H1 (cell line): ENCODE measurements around the gene RIT2. TPM values are rescaled to one million over a fixed set of nuclear protein-coding genes. Genes with fewer than 3 reads are reported as not detected.

Experiments used
- CTCF ChIA-PET: fragments of 300-600 bp; sonication (Branson Sonifier 250); formaldehyde crosslinking; loops from one replicate; lab custom pipeline; 2021; ENCODE audit not compliant: partially characterized antibody; lab: Charles Lee
- POLR2A ChIA-PET: fragments of 300-600 bp; sonication (Branson Sonifier 250); formaldehyde crosslinking; loops from one replicate; lab custom pipeline; 2021; ENCODE audit warnings: inconsistent platforms; ENCODE audit not compliant: partially characterized antibody; lab: Charles Lee
- DNase-seq, 2 experiments: peaks; one replicate each; pipeline versions ENCODE4 v3.0.0 to v3.0.0-alpha.2; 2010 to 2022; ENCODE audit warnings: low spot score in 2 of 2, low read depth in 1 of 2, mixed read lengths in 1 of 2
- FAIRE-seq: peaks from 2 replicates; lab custom pipeline; 2011; peaks lifted over from hg19 to GRCh38; lab: Jason Lieb, UNC
- H2AFZ ChIP-seq: 2 replicates; pipeline ENCODE4 v1.8.1; 2012; ENCODE audit warnings: low read length, inconsistent platforms
- H2AK5ac ChIP-seq: 2 replicates; pipeline ENCODE4 v1.6.1; 2013; ENCODE audit warnings: low read depth, low read length
- H2BK120ac ChIP-seq: replicated peaks from 2 replicates; pipeline ENCODE3; 2013; ENCODE audit warnings: low read depth, low read length, inconsistent platforms
- H2BK12ac ChIP-seq: 2 replicates; pipeline ENCODE4 v1.6.1; 2013; ENCODE audit warnings: low read depth, low read length
- H2BK15ac ChIP-seq: 2 replicates; pipeline ENCODE4 v1.6.1; 2013; ENCODE audit warnings: low read length
- H2BK20ac ChIP-seq: 2 replicates; pipeline ENCODE4 v1.6.1; 2013; ENCODE audit warnings: low read length
- H2BK5ac ChIP-seq: 2 replicates; pipeline ENCODE4 v1.6.1; 2013; ENCODE audit warnings: low read depth, low read length
- H3K14ac ChIP-seq: 2 replicates; pipeline ENCODE4 v1.6.1; 2013; ENCODE audit warnings: inconsistent platforms; ENCODE audit not compliant: insufficient read length
- H3K18ac ChIP-seq: 2 replicates; pipeline ENCODE4 v1.6.1; 2013; ENCODE audit warnings: low read length; ENCODE audit errors: extremely low read depth
- H3K23ac ChIP-seq: 2 replicates; pipeline ENCODE4 v1.6.1; 2013; ENCODE audit warnings: inconsistent platforms; ENCODE audit not compliant: insufficient read length
- H3K23me2 ChIP-seq: 2 replicates; pipeline ENCODE4 v1.6.1; 2013; ENCODE audit warnings: low read depth, low read length
- H3K27ac ChIP-seq: 2 replicates; pipeline ENCODE4 v1.6.1; 2011; ENCODE audit warnings: low read depth, low read length, inconsistent platforms
- H3K27me3 ChIP-seq, 4 experiments: replicated peaks in 1 of 4; 1 replicate in 1 of 4; 2 replicates in 3 of 4; pipeline versions ENCODE4 v1.6.1 to v1.8.1; 2011 to 2013; ENCODE audit warnings: low read length in 3 of 4, mild to moderate bottlenecking in 3 of 4, inconsistent platforms in 2 of 4, mixed read lengths in 2 of 4, moderate library complexity in 1 of 4; ENCODE audit not compliant: control insufficient read depth in 3 of 4, insufficient read depth in 3 of 4; ENCODE audit errors: extremely low read depth in 1 of 4
- H3K36me3 ChIP-seq, 4 experiments: 2 replicates each; pipeline versions ENCODE4 v1.6.1 to v1.8.1; 2011 to 2013; ENCODE audit warnings: mild to moderate bottlenecking in 4 of 4, low read length in 3 of 4, moderate library complexity in 2 of 4, control low read depth in 1 of 4, inconsistent platforms in 1 of 4; ENCODE audit not compliant: insufficient read depth in 4 of 4, control insufficient read depth in 2 of 4
- H3K4ac ChIP-seq: replicated peaks from 2 replicates; pipeline ENCODE3; 2013; ENCODE audit warnings: low read length, low read depth, mixed read lengths, inconsistent platforms; ENCODE audit not compliant: insufficient read length
- H3K4me1 ChIP-seq, 4 experiments: replicated peaks in 1 of 4; 1 replicate in 1 of 4; 2 replicates in 3 of 4; pipeline versions ENCODE4 v1.6.1 to v1.8.1; 2011 to 2013; ENCODE audit warnings: low read length in 3 of 4, inconsistent platforms in 2 of 4, mixed read lengths in 1 of 4; ENCODE audit not compliant: insufficient read depth in 4 of 4, control insufficient read depth in 3 of 4
- H3K4me2 ChIP-seq, 2 experiments: 2 replicates each; pipeline versions ENCODE4 v1.6.1 to v1.8.1; 2011 to 2013; ENCODE audit warnings: low read depth in 2 of 2, low read length in 2 of 2, control low read depth in 1 of 2, inconsistent platforms in 1 of 2, mild to moderate bottlenecking in 1 of 2; ENCODE audit not compliant: insufficient read depth in 1 of 2
- H3K4me3 ChIP-seq, 4 experiments: fragments of 200-600, 300-600 bp in 1 of 4; sonication (generic), shearing (Covaris generic), sonication (Bioruptor Twin) in 1 of 4; 2 replicates each; pipeline versions ENCODE4 v1.5.1 to v1.8.1; 2011 to 2016; ENCODE audit warnings: low read length in 4 of 4, low read depth in 3 of 4, control low read depth in 2 of 4, inconsistent platforms in 2 of 4, mild to moderate bottlenecking in 2 of 4, mixed read lengths in 1 of 4, moderate library complexity in 1 of 4; ENCODE audit not compliant: insufficient read depth in 2 of 4; ENCODE audit errors: extremely low read depth in 1 of 4
- H3K56ac ChIP-seq: replicated peaks from 2 replicates; pipeline ENCODE3; 2013; ENCODE audit warnings: low read depth, mild to moderate bottlenecking, mixed read lengths, low read length, inconsistent platforms; ENCODE audit not compliant: insufficient read length
- H3K79me1 ChIP-seq: 2 replicates; pipeline ENCODE4 v1.6.1; 2013; ENCODE audit warnings: low read depth, low read length, control low read depth
- H3K79me2 ChIP-seq, 2 experiments: 2 replicates each; pipeline versions ENCODE4 v1.6.1 to v1.8.1; 2012 to 2013; ENCODE audit warnings: low read length in 2 of 2, mild to moderate bottlenecking in 2 of 2, inconsistent platforms in 1 of 2; ENCODE audit not compliant: insufficient read depth in 2 of 2, control insufficient read depth in 1 of 2
- H3K9ac ChIP-seq, 4 experiments: replicated peaks in 1 of 4; 1 replicate in 1 of 4; 2 replicates in 3 of 4; pipeline versions ENCODE4 v1.6.1 to v1.8.1; 2011 to 2013; ENCODE audit warnings: low read depth in 3 of 4, low read length in 3 of 4, control low read depth in 2 of 4, mild to moderate bottlenecking in 2 of 4, moderate library complexity in 2 of 4, inconsistent platforms in 1 of 4; ENCODE audit errors: extremely low read depth in 1 of 4
- H3K9me3 ChIP-seq, 2 experiments: 2 replicates each; pipeline versions ENCODE4 v1.6.1 to v1.8.1; 2012 to 2013; ENCODE audit warnings: mild to moderate bottlenecking in 2 of 2, moderate library complexity in 2 of 2, control low read depth in 1 of 2, inconsistent platforms in 1 of 2, low read depth in 1 of 2, low read length in 1 of 2, mixed read lengths in 1 of 2; ENCODE audit not compliant: insufficient read depth in 2 of 2
- H4K20me1 ChIP-seq, 2 experiments: replicated peaks in 1 of 2; 2 replicates each; pipeline versions ENCODE3 to v1.8.1; 2011 to 2013; ENCODE audit warnings: inconsistent platforms in 2 of 2, low read length in 2 of 2, mild to moderate bottlenecking in 1 of 2; ENCODE audit not compliant: insufficient read depth in 2 of 2, control insufficient read depth in 1 of 2
- H4K5ac ChIP-seq: 2 replicates; pipeline ENCODE4 v1.6.1; 2013; ENCODE audit warnings: low read length, low read depth, mixed read lengths, inconsistent platforms; ENCODE audit not compliant: insufficient read length
- H4K8ac ChIP-seq: 2 replicates; pipeline ENCODE4 v1.8.0; 2013; ENCODE audit warnings: mild to moderate bottlenecking, moderate library complexity, low read length, inconsistent platforms; ENCODE audit not compliant: insufficient read depth; ENCODE audit errors: extremely low read depth
- H4K91ac ChIP-seq: replicated peaks from 2 replicates; pipeline ENCODE3; 2013; ENCODE audit warnings: low read length, mixed read lengths, inconsistent platforms; ENCODE audit not compliant: insufficient read length
- EP300 ChIP-seq, 2 experiments: IDR thresholded peaks; 1 replicate in 1 of 2; 2 replicates in 1 of 2; pipeline ENCODE4 v1.6.1; 2011 to 2012; ENCODE audit warnings: low read depth in 2 of 2, low read length in 2 of 2, mild to moderate bottlenecking in 2 of 2, borderline replicate concordance in 1 of 2, inconsistent platforms in 1 of 2, moderate library complexity in 1 of 2
- MAFK ChIP-seq: IDR thresholded peaks from 2 replicates; pipeline ENCODE4 v1.6.1; 2012; ENCODE audit warnings: low read depth, mild to moderate bottlenecking, improper control_type of control experiment, low read length
- NANOG ChIP-seq: IDR thresholded peaks from 2 replicates; pipeline ENCODE4 v1.6.1; 2011; ENCODE audit warnings: low read length, low read depth, mild to moderate bottlenecking, inconsistent platforms; ENCODE audit not compliant: insufficient read depth, poor library complexity, severe bottlenecking
- SUZ12 ChIP-seq: fragments of 200-600 bp; sonication (generic); IDR thresholded peaks from 2 replicates; pipeline ENCODE4 v1.6.1; 2012; ENCODE audit warnings: mild to moderate bottlenecking, inconsistent platforms, low read length, moderate library complexity, mixed read lengths
- WGBS, 2 experiments: shearing (Covaris generic) in 1 of 2; methylation state at CpG; one replicate each; pipeline versions ENCODE4 v1.1.6 to v1.1.7; 2013 to 2015; ENCODE audit warnings: low lambda C conversion rate in 2 of 2, mixed read lengths in 2 of 2, inconsistent platforms in 1 of 2, low coverage in 1 of 2, missing lambda C conversion rate in 1 of 2; ENCODE audit not compliant: insufficient replicate concordance in 2 of 2, insufficient coverage in 1 of 2, insufficient read length in 1 of 2; ENCODE audit errors: extremely low coverage in 1 of 2, missing lambda C conversion rate in 1 of 2; 5-methylcytosine and 5-hydroxymethylcytosine counted together
- polyA plus RNA-seq, 7 experiments: library from polyadenylated mRNA; depleted of rRNA in 3 of 7; stranded (reverse) in 5 of 7; unstranded in 2 of 7; fragments of >200 nt in 5 of 7; fragments of 200-250 nt in 2 of 7; gene quantifications; 1 replicate in 5 of 7; 2 replicates in 1 of 7; 4 replicates in 1 of 7; pipeline versions ENCODE4 v1.2.1 to v1.2.3, GENCODE V29; 2011 to 2013; ENCODE audit warnings: missing spikeins in 2 of 7, mixed read lengths in 2 of 7
- total RNA-seq: library from RNA; stranded (reverse); fragmentation: NEBNext Ultra II Directional; extraction: Animal tissue kit (Norgen Biotek cat#: 25700); gene quantifications from 2 replicates; pipeline ENCODE4 v1.2.1, GENCODE V29; 2021

RIT2 gene
- total and polyA plus RNA-seq, 2 of the 8 experiments (the other 6 are each of a cell fraction or from before 2014, with no cell fraction given), result 0.67 to 3.2 TPM

GRCh38 chr18:42977982-42978637 is 137.4 kb downstream of the RIT2 start:
- H3K27me3 ChIP-seq, result no peaks in the 10 kb centered on the region
- no peak overlapping the region for H4K91ac ChIP-seq
- peak overlapping the region in 1 of 4 experiments; percentile 8; a peak in 1 of 7 replicates for H3K9ac ChIP-seq
- H3K79me2 ChIP-seq, result no peaks in the 10 kb centered on the region
- no peak for DNase-seq
- H3K56ac ChIP-seq, result no peak overlapping the region
- no peak overlapping the region for H2AK5ac ChIP-seq
- no peaks in the 10 kb centered on the region for H3K23me2 ChIP-seq
- no peak overlapping the region for H3K4me3 ChIP-seq
- H3K4me2 ChIP-seq, result no peak overlapping the region
- no peak overlapping the region for H2BK12ac ChIP-seq
- H4K20me1 ChIP-seq, result no peaks in the 10 kb centered on the region
- H3K9me3 ChIP-seq, result no peaks in the 10 kb centered on the region; a peak in 1 of 4 replicates
- TF ChIP-seq EP300 (IDR thresholded peaks at IDR 0.05; ENCODE audit: borderline replicate concordance in 1 of 2, low read depth in 2 of 2, low read length in 2 of 2) (no peak), NANOG (no peak), SUZ12 (no peak), MAFK (no peak)
- no peak overlapping the region for H3K14ac ChIP-seq
- H2BK5ac ChIP-seq, result no peak overlapping the region
- no peak overlapping the region for H3K23ac ChIP-seq
- no peak overlapping the region for H2BK20ac ChIP-seq
- H3K4ac ChIP-seq, result no peak overlapping the region
- H3K27ac ChIP-seq, result no peak overlapping the region
- no peak overlapping the region for H2BK120ac ChIP-seq
- 75% methylated on average over 4 of the region's 4 CpGs; no CpG with 5 or more reads in 1 of the 2 experiments for WGBS, 2 experiments
- H3K36me3 ChIP-seq, result no peaks in the 10 kb centered on the region
- no peak overlapping the region for H3K18ac ChIP-seq
- ChIA-PET CTCF (no interaction called here), POLR2A (no interaction called here)
- H3K79me1 ChIP-seq, result no peaks in the 10 kb centered on the region
- no peak overlapping the region for H4K8ac ChIP-seq
- H2BK15ac ChIP-seq, result no peak overlapping the region
- H2AFZ ChIP-seq, result no peak overlapping the region
- FAIRE-seq, result no peak
- peaks cover 0 to 5% (median 0%) of the 10 kb centered on the region in 4 experiments; a peak in 1 of 7 replicates for H3K4me1 ChIP-seq
- no peak overlapping the region for H4K5ac ChIP-seq
